ENCODE measurements around the gene ATP9A. TPM values are rescaled to one million over a fixed set of nuclear protein-coding genes. Genes with fewer than 3 reads are reported as not detected.

ATP9A gene
- total and polyA plus RNA-seq, 2 donors = 17.9 to 25.6 TPM

DNA sequence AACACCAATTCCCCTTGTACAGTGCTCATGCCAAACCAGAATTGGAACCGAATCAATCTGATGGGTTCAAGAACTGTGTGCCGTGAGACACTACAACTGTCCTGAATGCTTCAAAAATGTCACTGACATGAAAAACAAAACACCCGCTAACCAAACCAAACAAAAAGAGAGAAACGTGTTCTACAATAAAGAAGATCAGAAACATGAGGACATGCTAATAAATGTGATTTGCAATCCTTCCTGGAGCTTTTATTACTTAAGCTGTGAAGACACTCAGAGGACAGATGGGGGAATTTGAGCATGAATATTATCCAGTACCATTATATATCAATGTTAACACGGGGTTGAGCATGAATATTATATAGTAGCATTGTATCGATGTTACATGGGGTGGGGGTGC, 153.5 kb downstream of the ATP9A start:
- Histone ChIP-seq H3K36me3 (ENCODE audit: insufficient read depth) (no peaks in the 10 kb centered on the region), H3K4me3 (ENCODE audit: low read depth, low read length) (no peak overlapping the region)
- 76% methylated on average over 6 of the region's 6 CpGs for WGBS

DNA sequence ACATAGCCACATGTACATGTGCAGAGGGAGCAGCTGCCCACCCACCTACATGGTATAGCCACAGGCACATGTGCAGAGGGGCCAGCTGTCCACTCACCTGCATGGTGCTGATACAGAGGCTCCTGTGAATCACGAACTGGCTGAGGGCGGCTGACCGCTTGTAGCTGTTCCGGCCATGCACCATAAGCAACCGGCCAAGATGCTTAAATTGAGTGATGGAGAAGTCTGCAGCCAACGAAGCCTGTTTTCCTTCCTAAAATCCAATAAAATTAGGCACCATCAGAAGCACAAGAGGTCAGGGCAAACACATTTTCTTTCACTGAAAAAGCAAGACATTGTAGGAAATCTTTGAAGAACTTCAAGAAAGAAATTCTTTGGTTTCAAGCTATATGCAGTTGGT, 154.6 kb downstream of the ATP9A start:
- H3K27ac ChIP-seq (ENCODE audit: low read depth) = no peak overlapping the region
- no peaks in the 10 kb centered on the region for H3K4me1 ChIP-seq (ENCODE audit: insufficient read depth)
- H3K4me3 ChIP-seq (ENCODE audit: low read depth, low read length) = no peak overlapping the region
- no peaks in the 10 kb centered on the region for H3K36me3 ChIP-seq (ENCODE audit: insufficient read depth)
- DNase-seq (ENCODE audit: extremely low spot score) = no peak
- 88% methylated on average over 6 of the region's 6 CpGs for WGBS

More for the DNA sequence above, 153.5 kb downstream of the ATP9A start:
- Histone ChIP-seq H3K4me1 (ENCODE audit: insufficient read depth) (no peaks in the 10 kb centered on the region), H3K27ac (ENCODE audit: low read depth) (no peak overlapping the region)
- DNase-seq (ENCODE audit: extremely low spot score) = no peak

DNA sequence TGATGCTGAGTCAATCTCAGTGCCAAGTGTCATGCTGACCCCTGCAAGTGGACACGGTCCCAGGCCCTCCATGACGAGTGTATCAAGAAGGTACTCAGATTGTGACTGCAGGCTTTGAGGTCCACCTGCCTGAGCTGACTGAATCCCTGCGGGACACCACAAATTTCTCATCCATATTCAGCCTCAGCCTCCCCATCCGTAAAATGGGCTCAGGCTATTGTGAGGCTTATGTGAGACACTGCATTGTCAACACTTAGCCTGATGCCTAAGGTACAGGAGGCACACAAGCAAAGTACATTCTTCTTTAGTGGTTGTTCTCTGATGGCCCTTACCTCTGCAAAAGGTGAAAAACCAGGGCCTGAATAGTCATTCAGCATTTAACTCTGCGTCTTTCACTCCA, 155.3 kb downstream of the ATP9A start:
- Histone ChIP-seq H3K27ac (ENCODE audit: low read depth) (no peak overlapping the region), H3K36me3 (ENCODE audit: insufficient read depth) (no peaks in the 10 kb centered on the region), H3K4me3 (ENCODE audit: low read depth, low read length) (no peak overlapping the region), H3K4me1 (ENCODE audit: insufficient read depth) (no peaks in the 10 kb centered on the region)
- DNase-seq (ENCODE audit: extremely low spot score) = no peak
- WGBS = 95% methylated on average over 5 of the region's 5 CpGs

DNA sequence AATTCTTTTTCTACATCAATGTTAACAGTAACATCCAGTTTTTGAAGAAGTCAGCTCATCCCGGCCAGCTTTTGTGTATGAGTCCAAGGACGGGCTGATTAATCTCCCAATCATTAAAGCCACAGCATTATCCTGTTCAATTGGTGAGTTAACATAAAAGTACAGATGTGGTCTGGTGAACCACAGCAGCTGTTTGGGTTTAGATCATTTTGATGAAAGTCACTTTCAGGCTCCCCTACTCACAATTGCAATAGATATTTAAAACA, 156.6 kb downstream of the ATP9A start:
- Histone ChIP-seq H3K27ac (ENCODE audit: low read depth) (no peak overlapping the region), H3K36me3 (ENCODE audit: insufficient read depth) (no peaks in the 10 kb centered on the region), H3K4me1 (ENCODE audit: insufficient read depth) (no peaks in the 10 kb centered on the region), H3K4me3 (ENCODE audit: low read depth, low read length) (no peak overlapping the region)
- WGBS = 75% methylated on average over 2 of the region's 2 CpGs
- DNase-seq (ENCODE audit: extremely low spot score) = no peak

DNA sequence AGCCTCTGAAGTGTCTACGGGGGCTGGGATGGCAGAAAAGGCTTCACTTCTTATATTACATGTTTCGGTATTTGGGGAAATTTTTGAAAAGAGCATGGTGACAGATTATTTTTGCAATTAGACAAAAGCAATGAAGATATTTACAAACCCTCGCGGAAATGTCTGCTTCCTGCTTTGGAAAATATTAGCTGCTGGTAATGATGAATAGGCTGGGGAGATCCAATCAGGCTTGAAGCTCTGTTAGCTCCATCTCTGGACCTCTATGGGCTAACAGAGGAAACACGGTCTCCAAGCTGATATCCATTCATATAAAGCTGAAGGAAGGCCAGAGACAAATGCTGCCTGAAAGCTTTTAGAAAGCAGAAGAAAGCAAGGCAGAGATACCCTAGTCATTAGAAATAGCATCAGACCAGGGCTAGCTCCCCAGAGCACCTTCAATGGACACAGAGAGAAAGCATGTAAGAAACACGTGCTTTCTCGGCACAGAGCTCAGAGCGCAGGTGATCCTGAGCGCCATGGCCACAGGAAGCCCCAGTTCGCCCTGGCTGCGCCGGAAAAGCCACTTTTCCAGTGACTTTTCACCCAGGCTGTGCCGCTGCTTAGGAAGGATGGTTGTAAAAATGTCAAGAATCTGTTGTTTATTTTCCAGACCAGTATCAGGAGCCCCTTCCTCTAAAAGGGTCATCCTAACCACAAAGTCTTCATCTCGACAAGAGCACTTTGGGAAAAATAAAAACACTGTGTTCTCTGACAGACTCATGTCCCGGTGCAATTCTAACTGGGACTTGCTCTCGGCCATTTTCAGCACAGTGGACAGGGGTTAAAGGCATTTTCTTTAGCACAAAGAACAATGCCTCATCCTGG, 157.2 kb downstream of the ATP9A start:
- no peaks in the 10 kb centered on the region for H3K36me3 ChIP-seq (ENCODE audit: insufficient read depth)
- H3K4me3 ChIP-seq (ENCODE audit: low read depth, low read length) = no peak overlapping the region
- H3K27ac ChIP-seq (ENCODE audit: low read depth) = no peak overlapping the region
- H3K4me1 ChIP-seq (ENCODE audit: insufficient read depth) = no peaks in the 10 kb centered on the region
- WGBS = 78% methylated on average over 16 of the region's 16 CpGs
- DNase-seq (ENCODE audit: extremely low spot score) = no peak

DNA sequence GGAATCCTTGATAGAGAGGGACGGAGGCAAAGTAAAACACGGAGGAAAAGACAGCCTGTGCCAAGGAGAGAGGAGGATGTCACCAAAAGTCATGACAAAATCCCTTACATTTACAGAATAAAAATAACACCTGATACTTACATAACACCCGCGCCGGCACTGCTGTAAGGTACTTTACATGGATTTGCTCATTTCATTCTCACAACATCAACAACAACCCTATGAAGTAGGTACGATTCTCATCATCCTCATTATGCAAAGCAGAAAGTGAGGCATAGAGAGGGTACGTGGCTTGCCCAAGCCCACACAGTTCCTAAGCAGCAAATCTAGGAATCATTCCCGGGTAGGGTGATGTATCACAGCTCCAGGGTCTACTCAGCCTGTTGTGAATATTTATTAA, 158.1 kb downstream of the ATP9A start:
- H3K4me3 ChIP-seq (ENCODE audit: low read depth, low read length) = no peak overlapping the region
- WGBS = 78% methylated on average over 8 of the region's 8 CpGs
- no peak overlapping the region for H3K27ac ChIP-seq (ENCODE audit: low read depth)
- no peaks in the 10 kb centered on the region for H3K4me1 ChIP-seq (ENCODE audit: insufficient read depth)
- no peak for DNase-seq (ENCODE audit: extremely low spot score)
- H3K36me3 ChIP-seq (ENCODE audit: insufficient read depth) = no peaks in the 10 kb centered on the region

DNA sequence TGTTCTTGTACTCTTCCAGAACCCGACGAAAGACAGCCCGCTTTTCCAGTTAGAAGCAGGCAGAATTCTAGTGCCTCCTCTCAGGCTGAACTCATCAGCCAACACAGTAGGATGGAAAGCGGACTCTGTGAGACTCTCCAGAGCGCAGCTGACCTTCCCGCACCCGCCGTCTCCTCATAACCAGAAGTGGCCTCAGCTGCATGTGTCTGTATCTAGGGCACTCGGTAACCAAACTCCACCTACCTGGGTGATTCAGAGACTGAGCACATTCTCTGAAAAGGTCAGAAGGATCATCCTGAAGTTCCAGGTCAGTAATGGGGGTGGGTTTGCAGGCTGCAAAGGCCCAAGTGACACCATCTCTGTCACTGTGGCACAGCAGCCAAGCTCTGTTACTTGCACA, 158.9 kb downstream of the ATP9A start:
- H3K36me3 ChIP-seq (ENCODE audit: insufficient read depth) = no peaks in the 10 kb centered on the region
- H3K4me3 ChIP-seq (ENCODE audit: low read depth, low read length) = no peak overlapping the region
- WGBS = 94% methylated on average over 9 of the region's 9 CpGs
- H3K4me1 ChIP-seq (ENCODE audit: insufficient read depth) = no peaks in the 10 kb centered on the region
- no peak overlapping the region for H3K27ac ChIP-seq (ENCODE audit: low read depth)
- no peak for DNase-seq (ENCODE audit: extremely low spot score)

DNA sequence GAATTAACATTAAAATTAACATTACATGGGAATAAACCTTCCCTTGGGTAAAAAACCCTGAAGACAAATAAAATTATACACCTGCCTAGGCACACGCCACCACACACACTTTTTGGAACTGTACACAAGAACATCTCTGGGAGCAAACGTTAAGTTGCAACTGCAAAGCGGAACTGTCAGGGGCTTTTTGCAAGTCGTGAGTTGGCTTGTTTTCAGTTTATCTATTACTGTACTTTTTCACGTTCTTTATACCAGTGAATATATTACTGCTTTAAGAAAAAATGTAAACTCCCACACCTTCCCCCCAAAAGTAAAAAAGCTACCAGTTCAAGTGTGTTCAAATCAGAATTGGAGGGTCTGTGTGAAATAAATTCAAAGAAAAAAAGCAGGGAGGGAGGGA, 160.1 kb downstream of the ATP9A start:
- Histone ChIP-seq H3K27ac (ENCODE audit: low read depth) (no peak overlapping the region), H3K36me3 (ENCODE audit: insufficient read depth) (no peaks in the 10 kb centered on the region), H3K4me3 (ENCODE audit: low read depth, low read length) (no peak overlapping the region), H3K4me1 (ENCODE audit: insufficient read depth) (no peaks in the 10 kb centered on the region)
- DNase-seq (ENCODE audit: extremely low spot score) = no peak
- WGBS = 83% methylated on average over 5 of the region's 5 CpGs

DNA sequence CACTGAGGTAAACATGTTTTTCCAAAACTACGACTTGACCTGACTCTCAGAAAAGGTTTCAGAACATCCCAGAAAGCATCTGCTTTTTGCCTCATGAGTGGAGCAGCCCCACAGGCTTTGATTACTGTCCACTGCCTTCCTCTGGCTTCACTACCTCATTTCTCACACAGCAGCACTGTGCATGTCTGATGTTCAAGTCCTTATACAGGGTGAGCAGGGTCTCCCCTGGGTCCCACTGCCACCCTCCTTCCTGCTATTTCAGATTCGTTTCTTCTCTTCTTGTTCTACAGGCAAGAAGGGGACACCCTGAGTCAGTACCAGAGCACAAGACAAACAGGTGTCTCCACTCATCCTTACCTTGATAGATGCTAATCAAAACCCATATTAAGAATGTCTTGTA, 161.0 kb downstream of the ATP9A start:
- Histone ChIP-seq H3K36me3 (ENCODE audit: insufficient read depth) (no peaks in the 10 kb centered on the region), H3K4me1 (ENCODE audit: insufficient read depth) (no peaks in the 10 kb centered on the region), H3K27ac (ENCODE audit: low read depth) (no peak overlapping the region), H3K4me3 (ENCODE audit: low read depth, low read length) (no peak overlapping the region)
- DNase-seq (ENCODE audit: extremely low spot score) = no peak
- WGBS = 44% methylated on average over 2 of the region's 2 CpGs

DNA sequence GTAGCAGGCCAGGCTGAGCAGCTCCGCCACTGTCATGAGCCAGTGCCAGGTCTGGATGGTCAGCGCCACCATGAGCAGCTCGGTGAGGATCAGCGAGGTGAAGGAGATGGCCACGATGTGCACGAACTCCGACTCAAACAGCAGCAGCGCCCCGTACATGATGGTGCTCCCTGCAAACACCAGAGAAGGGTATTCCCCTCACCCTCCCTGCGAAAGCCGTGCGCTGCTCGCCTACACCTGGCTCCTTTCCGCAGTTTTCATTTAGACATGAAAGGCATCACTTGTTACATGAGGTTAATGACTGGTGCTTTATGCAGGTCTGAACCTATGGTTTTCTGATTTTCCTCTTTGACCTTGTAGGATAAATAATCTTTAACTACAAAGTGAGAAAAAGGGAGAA, 163.3 kb downstream of the ATP9A start:
- Histone ChIP-seq H3K4me1 (ENCODE audit: insufficient read depth) (no peaks in the 10 kb centered on the region), H3K27ac (ENCODE audit: low read depth) (no peak overlapping the region), H3K4me3 (ENCODE audit: low read depth, low read length) (no peak overlapping the region), H3K36me3 (ENCODE audit: insufficient read depth) (no peaks in the 10 kb centered on the region)
- WGBS = 96% methylated on average over 14 of the region's 14 CpGs
- no peak for DNase-seq (ENCODE audit: extremely low spot score)

DNA sequence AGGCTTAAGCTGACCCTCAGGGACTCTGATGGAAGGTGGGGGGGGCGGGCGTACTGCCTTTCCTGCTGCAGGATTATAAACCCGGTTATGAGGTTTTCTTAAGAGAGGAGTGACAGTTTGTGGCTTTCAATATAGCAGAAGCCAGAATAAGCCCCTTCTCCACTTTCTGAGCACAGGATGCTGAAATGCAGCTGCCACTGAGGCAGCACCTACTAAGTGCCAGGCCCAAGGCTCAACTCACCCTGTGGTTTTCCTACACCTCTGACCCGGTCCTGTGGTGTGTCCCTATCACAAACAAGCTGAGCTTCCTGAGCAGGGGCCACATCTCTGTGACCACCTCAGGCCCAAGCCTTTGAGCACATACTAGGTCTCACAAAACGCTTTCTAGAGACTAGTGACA, 166.1 kb downstream of the ATP9A start:
- Histone ChIP-seq H3K27ac (ENCODE audit: low read depth) (no peak overlapping the region), H3K4me3 (ENCODE audit: low read depth, low read length) (no peak overlapping the region), H3K4me1 (ENCODE audit: insufficient read depth) (no peaks in the 10 kb centered on the region), H3K36me3 (ENCODE audit: insufficient read depth) (no peaks in the 10 kb centered on the region)
- no peak for DNase-seq (ENCODE audit: extremely low spot score)
- WGBS = 90% methylated on average over 5 of the region's 5 CpGs

DNA sequence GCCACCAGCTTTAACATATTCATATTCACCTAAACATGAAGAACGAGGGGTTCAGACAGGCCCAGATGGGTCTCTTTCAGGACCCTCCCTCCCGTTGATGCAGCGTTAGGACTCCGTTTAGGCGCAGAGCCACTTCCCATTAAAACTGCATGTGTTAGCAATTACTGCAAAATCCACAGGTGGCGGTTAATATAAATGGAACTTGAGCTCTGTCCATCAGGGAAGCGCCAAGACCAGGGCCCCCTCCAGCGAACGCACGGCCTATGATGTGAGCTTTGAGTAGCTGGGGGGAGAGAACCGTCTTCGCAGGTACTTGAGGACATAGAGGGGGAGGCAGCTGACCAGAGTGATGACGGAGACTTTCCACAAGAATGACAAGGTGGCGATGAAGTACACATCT, 167.2 kb downstream of the ATP9A start:
- H3K4me1 ChIP-seq (ENCODE audit: insufficient read depth) = no peaks in the 10 kb centered on the region
- no peaks in the 10 kb centered on the region for H3K36me3 ChIP-seq (ENCODE audit: insufficient read depth)
- H3K27ac ChIP-seq (ENCODE audit: low read depth) = no peak overlapping the region
- WGBS = 84% methylated on average over 14 of the region's 14 CpGs
- no peak for DNase-seq (ENCODE audit: extremely low spot score)
- H3K4me3 ChIP-seq (ENCODE audit: low read depth, low read length) = no peak overlapping the region

DNA sequence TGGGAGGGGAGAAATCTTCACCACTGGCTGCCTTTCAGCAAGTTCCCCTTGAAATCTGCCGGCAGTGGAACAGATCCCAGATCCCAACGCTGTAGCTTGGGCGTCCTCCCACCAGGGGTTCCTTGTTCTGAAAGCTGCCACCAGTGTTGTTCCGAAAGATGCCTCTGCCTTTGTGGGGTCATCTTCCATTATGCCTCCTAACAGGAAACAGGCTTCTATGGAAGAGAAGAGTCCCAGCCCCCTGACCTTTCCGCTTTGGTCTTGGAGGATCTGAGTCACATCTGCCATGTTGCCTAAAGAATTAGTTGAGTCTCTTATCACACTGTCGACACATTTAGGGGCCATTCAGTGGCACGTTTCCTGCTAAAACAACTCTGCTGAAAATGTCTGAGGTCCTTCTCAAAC, 168.2 kb downstream of the ATP9A start:
- no peak overlapping the region for H3K4me3 ChIP-seq (ENCODE audit: low read depth, low read length)
- 65% methylated on average over 7 of the region's 7 CpGs for WGBS
- DNase-seq (ENCODE audit: extremely low spot score) = no peak
- H3K27ac ChIP-seq (ENCODE audit: low read depth) = no peak overlapping the region
- no peaks in the 10 kb centered on the region for H3K36me3 ChIP-seq (ENCODE audit: insufficient read depth)
- no peaks in the 10 kb centered on the region for H3K4me1 ChIP-seq (ENCODE audit: insufficient read depth)

DNA sequence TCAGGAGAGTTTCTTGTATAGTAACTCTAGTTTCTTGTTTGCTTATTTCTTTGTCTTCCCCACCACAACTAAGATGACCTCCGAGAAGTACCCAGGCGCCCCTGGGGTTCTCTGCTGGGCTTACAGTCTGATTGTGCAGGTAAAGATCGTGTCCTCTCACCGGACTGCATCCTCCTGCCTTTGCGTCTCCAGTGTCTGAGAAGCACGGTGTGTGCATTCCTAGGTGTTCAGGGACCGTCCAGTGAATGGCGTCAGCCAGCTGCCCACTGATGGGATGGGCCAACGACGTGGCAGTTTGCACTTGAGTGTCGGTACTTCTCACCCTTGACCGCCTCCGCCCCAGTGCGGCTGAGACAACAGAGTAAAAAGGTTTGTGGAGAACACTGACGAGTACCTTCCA, 169.6 kb downstream of the ATP9A start:
- H3K27ac ChIP-seq (ENCODE audit: low read depth) = no peak overlapping the region
- H3K4me3 ChIP-seq (ENCODE audit: low read depth, low read length) = no peak overlapping the region
- H3K4me1 ChIP-seq (ENCODE audit: insufficient read depth) = no peaks in the 10 kb centered on the region
- no peak for DNase-seq (ENCODE audit: extremely low spot score)
- 91% methylated on average over 15 of the region's 15 CpGs for WGBS
- H3K36me3 ChIP-seq (ENCODE audit: insufficient read depth) = no peaks in the 10 kb centered on the region

Measured in urinary bladder (tissue), 4 donors.